IMR-90 (cell line): Measurements from ENCODE around the gene ZBTB47. TPM values are rescaled to one million over a fixed set of nuclear protein-coding genes. Genes with fewer than 3 reads are reported as not detected.

Source experiments
- ATAC-seq: fragments of 200-7000 bp; cut with Tn5 transposase; 2 replicates; pipeline ENCODE4 v1.9.1; 2020; ENCODE audit warnings: low read depth, mild to moderate bottlenecking, moderate library complexity
- BruUV-seq: library from RNA; stranded (reverse); fragments of 400-500 nt; replicated peaks from 2 replicates; lab custom pipeline; 2021; lab: Mats Ljungman, UMichigan
- CTCF ChIA-PET: fragments of 300-600 bp; formaldehyde crosslinking; extraction: SDS; loops from one replicate; lab custom pipeline; 2021; ENCODE audit warnings: antibody characterized with exemption; lab: Yijun Ruan, JAX
- POLR2A ChIA-PET: fragments of 300-600 bp; sonication (Branson Sonifier 250); formaldehyde crosslinking; loops from one replicate; lab custom pipeline; 2022; ENCODE audit warnings: antibody characterized with exemption; ENCODE audit not compliant: unreplicated experiment; lab: Charles Lee
- DNase-seq: peaks from one replicate; pipeline ENCODE4 v3.0.0; 2013
- H2AFZ ChIP-seq: replicated peaks from 2 replicates; pipeline ENCODE3; 2013; ENCODE audit warnings: low read length, mild to moderate bottlenecking; ENCODE audit not compliant: poor library complexity
- H2AK5ac ChIP-seq: 2 replicates; pipeline ENCODE4 v1.6.1; 2013; ENCODE audit warnings: low read depth, low read length, inconsistent platforms
- H2AK9ac ChIP-seq: replicated peaks from 2 replicates; pipeline ENCODE3; 2013; ENCODE audit warnings: mild to moderate bottlenecking, low read depth, low read length, moderate library complexity; ENCODE audit not compliant: poor library complexity
- H2BK120ac ChIP-seq: 2 replicates; pipeline ENCODE4 v1.6.1; 2013; ENCODE audit warnings: low read depth, low read length, inconsistent platforms
- H2BK15ac ChIP-seq: 3 replicates; pipeline ENCODE4 v1.6.1; 2013; ENCODE audit warnings: low read depth, low read length, inconsistent platforms
- H2BK20ac ChIP-seq: 2 replicates; pipeline ENCODE4 v1.6.1; 2013; ENCODE audit warnings: low read depth, mild to moderate bottlenecking, inconsistent platforms, low read length, moderate library complexity
- H2BK5ac ChIP-seq: 2 replicates; pipeline ENCODE4 v1.6.1; 2013; ENCODE audit warnings: mild to moderate bottlenecking, low read depth, low read length, inconsistent platforms; ENCODE audit not compliant: poor library complexity, severe bottlenecking
- H3K14ac ChIP-seq: replicated peaks from 2 replicates; pipeline ENCODE4 v1.6.1; 2013; ENCODE audit warnings: low read depth, low read length, inconsistent platforms
- H3K18ac ChIP-seq: 2 replicates; pipeline ENCODE4 v1.6.1; 2013; ENCODE audit warnings: low read depth, low read length, control low read depth
- H3K23ac ChIP-seq: 2 replicates; pipeline ENCODE4 v1.6.1; 2013; ENCODE audit warnings: low read depth, low read length, inconsistent platforms
- H3K27ac ChIP-seq: 2 replicates; pipeline ENCODE4 v1.5.1; 2013; ENCODE audit warnings: mild to moderate bottlenecking, control low read depth, low read length; ENCODE audit not compliant: insufficient read depth
- H3K27me3 ChIP-seq: 2 replicates; pipeline ENCODE4 v1.6.1; 2013; ENCODE audit warnings: low read length; ENCODE audit not compliant: control insufficient read depth, insufficient read depth
- H3K36me3 ChIP-seq: 2 replicates; pipeline ENCODE4 v1.6.1; 2013; ENCODE audit warnings: low read length, mixed read lengths; ENCODE audit not compliant: control insufficient read depth, insufficient read depth
- H3K4ac ChIP-seq: 2 replicates; pipeline ENCODE4 v1.6.1; 2013; ENCODE audit warnings: low read depth, low read length, inconsistent platforms
- H3K4me1 ChIP-seq: 2 replicates; pipeline ENCODE4 v1.6.1; 2013; ENCODE audit warnings: low read length, mixed read lengths; ENCODE audit not compliant: control insufficient read depth, insufficient read depth
- H3K4me2 ChIP-seq: 2 replicates; pipeline ENCODE4 v1.6.1; 2013; ENCODE audit warnings: low read depth, mild to moderate bottlenecking, control low read depth, low read length, moderate library complexity
- H3K4me3 ChIP-seq: 2 replicates; pipeline ENCODE4 v1.5.1; 2013; ENCODE audit warnings: low read depth, mild to moderate bottlenecking, control low read depth, low read length, moderate library complexity; ENCODE audit not compliant: insufficient read depth
- H3K56ac ChIP-seq: 2 replicates; pipeline ENCODE4 v1.6.1; 2013; ENCODE audit warnings: low read length, inconsistent platforms; ENCODE audit not compliant: insufficient read depth; ENCODE audit errors: extremely low read depth
- H3K79me1 ChIP-seq, 2 experiments: 2 replicates each; pipeline ENCODE4 v1.6.1; 2013; ENCODE audit warnings: low read length in 2 of 2, inconsistent platforms in 1 of 2, low read depth in 1 of 2
- H3K9ac ChIP-seq: 2 replicates; pipeline ENCODE4 v1.6.1; 2013; ENCODE audit warnings: low read depth, low read length, control low read depth
- H3K9me1 ChIP-seq: 2 replicates; pipeline ENCODE4 v1.6.1; 2013; ENCODE audit warnings: low read length, inconsistent platforms; ENCODE audit not compliant: insufficient read depth
- H3K9me3 ChIP-seq: 2 replicates; pipeline ENCODE4 v1.6.1; 2013; ENCODE audit warnings: low read length; ENCODE audit not compliant: control insufficient read depth, insufficient read depth
- H4K20me1 ChIP-seq: 2 replicates; pipeline ENCODE4 v1.6.1; 2013; ENCODE audit warnings: low read length, inconsistent platforms; ENCODE audit not compliant: insufficient read depth
- H4K5ac ChIP-seq: 2 replicates; pipeline ENCODE4 v1.6.1; 2013; ENCODE audit warnings: mild to moderate bottlenecking, low read depth, low read length, control low read depth
- H4K8ac ChIP-seq, 2 experiments: 2 replicates each; pipeline ENCODE4 v1.6.1; 2013; ENCODE audit warnings: low read depth in 2 of 2, low read length in 2 of 2, control low read depth in 1 of 2, inconsistent platforms in 1 of 2
- H4K91ac ChIP-seq: 2 replicates; pipeline ENCODE4 v1.6.1; 2013; ENCODE audit warnings: low read depth, low read length, inconsistent platforms; ENCODE audit not compliant: insufficient read depth
- CEBPB ChIP-seq: IDR thresholded peaks from 2 replicates; pipeline ENCODE4 v1.6.1; 2012; ENCODE audit warnings: low read depth, low read length, improper control_type of control experiment
- CHD1 ChIP-seq: IDR thresholded peaks from 2 replicates; pipeline ENCODE4 v1.6.1; 2012; ENCODE audit warnings: low read depth, low read length, improper control_type of control experiment
- MXI1 ChIP-seq: IDR thresholded peaks from 2 replicates; pipeline ENCODE4 v1.6.1; 2012; ENCODE audit warnings: low read depth, mild to moderate bottlenecking, low read length, moderate library complexity, borderline replicate concordance
- RAD21 ChIP-seq: IDR thresholded peaks from 2 replicates; pipeline ENCODE4 v1.6.1; 2012; ENCODE audit warnings: low read length, improper control_type of control experiment
- RCOR1 ChIP-seq: IDR thresholded peaks from 2 replicates; pipeline ENCODE4 v1.6.1; 2012; ENCODE audit warnings: mild to moderate bottlenecking, low read length, improper control_type of control experiment; ENCODE audit not compliant: insufficient replicate concordance
- SMC3 ChIP-seq: fragments of 150-350 bp; IDR thresholded peaks from 2 replicates; pipeline ENCODE4 v1.6.1; 2016; ENCODE audit warnings: low read depth, mild to moderate bottlenecking, antibody characterized with exemption, low read length, moderate library complexity
- WGBS, 2 experiments: methylation state at CpG; one replicate each; pipeline versions ENCODE4 v1.1.5 to v1.1.7; 2013; ENCODE audit warnings: missing lambda C conversion rate in 2 of 2; ENCODE audit not compliant: insufficient read length in 1 of 2; ENCODE audit errors: extremely low coverage in 2 of 2; 5-methylcytosine and 5-hydroxymethylcytosine counted together
- dilution Hi-C: fragments of 300-500 bp; cut with HindIII; formaldehyde crosslinking; loops from one replicate; pipeline ENCODE4 v1.14.3; 2018; ENCODE audit warnings: low sequenced_read_pairs; ENCODE audit not compliant: unreplicated experiment
- in situ Hi-C: fragments of 300-500 bp; cut with MboI; formaldehyde crosslinking; loops from 3 replicates; pipeline ENCODE4 v1.14.3; 2019; ENCODE audit warnings: low sequenced_read_pairs, inconsistent platforms, mixed read lengths
- intact Hi-C: fragments of 100-400 bp; cut with micrococcal nuclease; formaldehyde crosslinking; loops from 2 replicates; pipeline ENCODE4 v1.10.0; 2022
- polyA plus RNA-seq, 3 experiments: library from polyadenylated mRNA; depleted of rRNA; stranded (reverse); fragments of >200 nt; gene quantifications; 2 replicates each; pipeline ENCODE4 v1.2.3, GENCODE V29; 2012; ENCODE audit warnings: low replicate concordance in 1 of 3
- total RNA-seq: library from RNA; depleted of rRNA; stranded (reverse); fragments of >200 nt; gene quantifications from 2 replicates; pipeline ENCODE4 v1.2.3, GENCODE V29; 2012
- TF ChIP-seq, protein P1 (sequence below): fragments of 150-350 bp; IDR thresholded peaks from 2 replicates; pipeline ENCODE4 v1.6.1; 2016; ENCODE audit warnings: low read depth, mild to moderate bottlenecking, low read length, moderate library complexity, borderline replicate concordance

ZBTB47 gene
- total and polyA plus RNA-seq, 2 of the 4 experiments (the other 2 are of a cell fraction): 10.9 to 16.8 TPM

- no peak overlapping the region for H4K5ac ChIP-seq
- no peak overlapping the region for H3K4me3 ChIP-seq
- H4K20me1 ChIP-seq: no peaks in the 10 kb centered on the region; the same call in 1 of the 2 replicates
- whole genome bisulfite sequencing, 2 experiments: no CpG with 5 or more reads among the region's 9 CpGs
- H3K27ac ChIP-seq: no peak overlapping the region
- H2AK9ac ChIP-seq: no peak overlapping the region
- no peak overlapping the region for H2AK5ac ChIP-seq
- in situ Hi-C loops: no loop called here
- no peak overlapping the region for H2AFZ ChIP-seq
- H3K4me2 ChIP-seq: no peak overlapping the region
- H3K56ac ChIP-seq: no peak overlapping the region
- CTCF ChIA-PET: no interaction called here
- BruUV-seq: no TSS peak
- no peak overlapping the region for H3K9ac ChIP-seq
- H4K91ac ChIP-seq: no peak overlapping the region
- no peaks in the 10 kb centered on the region for H3K4me1 ChIP-seq
- H3K4ac ChIP-seq: no peak overlapping the region
- no peak overlapping the region for H2BK120ac ChIP-seq
- no peak for DNase-seq
- H3K23ac ChIP-seq: no peak overlapping the region
- TF ChIP-seq CEBPB: no peak
- TF ChIP-seq, protein P1, sequence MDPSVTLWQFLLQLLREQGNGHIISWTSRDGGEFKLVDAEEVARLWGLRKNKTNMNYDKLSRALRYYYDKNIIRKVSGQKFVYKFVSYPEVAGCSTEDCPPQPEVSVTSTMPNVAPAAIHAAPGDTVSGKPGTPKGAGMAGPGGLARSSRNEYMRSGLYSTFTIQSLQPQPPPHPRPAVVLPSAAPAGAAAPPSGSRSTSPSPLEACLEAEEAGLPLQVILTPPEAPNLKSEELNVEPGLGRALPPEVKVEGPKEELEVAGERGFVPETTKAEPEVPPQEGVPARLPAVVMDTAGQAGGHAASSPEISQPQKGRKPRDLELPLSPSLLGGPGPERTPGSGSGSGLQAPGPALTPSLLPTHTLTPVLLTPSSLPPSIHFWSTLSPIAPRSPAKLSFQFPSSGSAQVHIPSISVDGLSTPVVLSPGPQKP: no peak
- TF ChIP-seq RCOR1: no peak
- no peak for TF ChIP-seq RAD21
- no peak for TF ChIP-seq MXI1
- TF ChIP-seq SMC3: no peak
- TF ChIP-seq CHD1: no peak
- no peak overlapping the region for H2BK15ac ChIP-seq
- H3K9me1 ChIP-seq: no peaks in the 10 kb centered on the region; the same call in 1 of the 2 replicates
- no peak overlapping the region for H3K14ac ChIP-seq
- no peaks in the 10 kb centered on the region for H3K36me3 ChIP-seq
- POLR2A ChIA-PET: no interaction called here
- H2BK20ac ChIP-seq: no peak overlapping the region
- peaks cover 46% of the 10 kb centered on the region; the same call in 1 of the 2 replicates for H3K27me3 ChIP-seq
- no peaks in the 10 kb centered on the region for H3K79me1 ChIP-seq
- intact Hi-C loops: no loop called here
- ATAC-seq: no peak
- no peaks in the 10 kb centered on the region for H3K9me3 ChIP-seq
- no peak overlapping the region for H2BK5ac ChIP-seq
- no peak overlapping the region for H4K8ac ChIP-seq
- H3K18ac ChIP-seq: no peak overlapping the region
- dilution Hi-C loops: no loop called here
Observed at GRCh38 chr3:42698911-42699230, 45.4 kb downstream of the ZBTB47 start.
